PC-3 (cell line): Measurements from ENCODE around the gene SLC25A21. TPM values are rescaled to one million over a fixed set of nuclear protein-coding genes. Genes with fewer than 3 reads are reported as not detected.

Experiments
- ATAC-seq: fragments of 200-7000 bp; cut with Tn5 transposase; 2 replicates; pipeline ENCODE4 v1.9.1; 2020; ENCODE audit warnings: mild to moderate bottlenecking, moderate library complexity
- BruUV-seq: library from RNA; stranded (reverse); fragments of 400-500 nt; replicated peaks from 2 replicates; lab custom pipeline; 2021; lab: Mats Ljungman, UMichigan
- CTCF ChIA-PET: fragments of 300-600 bp; sonication (Branson Sonifier 250); formaldehyde crosslinking; loops from one replicate; lab custom pipeline; 2022; ENCODE audit warnings: antibody characterized with exemption; lab: Charles Lee
- POLR2A ChIA-PET: fragments of 300-600 bp; sonication (Branson Sonifier 250); formaldehyde crosslinking; loops from one replicate; lab custom pipeline; 2022; ENCODE audit warnings: antibody characterized with exemption; ENCODE audit not compliant: unreplicated experiment; lab: Charles Lee
- DNase-seq: peaks from one replicate; pipeline ENCODE4 v3.0.0-alpha.2; 2015
- H2AFZ ChIP-seq: fragments of 300-600 bp; sonication (generic); 2 replicates; pipeline ENCODE4 v1.6.0; 2016; ENCODE audit warnings: antibody characterized with exemption, low read length
- H3F3A ChIP-seq: fragments of 300-600 bp; sonication (generic); one replicate; pipeline ENCODE4 v1.6.0; 2017; ENCODE audit warnings: antibody characterized with exemption, low read length, control low read depth, mild to moderate bottlenecking; ENCODE audit not compliant: unreplicated experiment
- H3K27ac ChIP-seq: fragments of 300-600 bp; sonication (generic); 2 replicates; pipeline ENCODE4 v1.5.1; 2016; ENCODE audit warnings: mild to moderate bottlenecking, low read length
- H3K27me3 ChIP-seq: fragments of 300-600 bp; sonication (generic); 2 replicates; pipeline ENCODE4 v1.6.1; 2016; ENCODE audit warnings: low read length, mixed read lengths
- H3K36me3 ChIP-seq: fragments of 300-600 bp; sonication (generic); 2 replicates; pipeline ENCODE4 v1.6.1; 2016; ENCODE audit warnings: low read depth, mixed run types, low read length, mixed read lengths
- H3K4me1 ChIP-seq: fragments of 300-600 bp; sonication (generic); 2 replicates; pipeline ENCODE4 v1.5.1; 2016; ENCODE audit warnings: low read length; ENCODE audit not compliant: insufficient read depth
- H3K4me2 ChIP-seq: fragments of 300-600 bp; sonication (generic); 2 replicates; pipeline ENCODE4 v1.6.0; 2016; ENCODE audit warnings: low read length
- H3K4me3 ChIP-seq: fragments of 300-600 bp; sonication (generic); 2 replicates; pipeline ENCODE4 v1.5.1; 2016; ENCODE audit warnings: mild to moderate bottlenecking, low read length, mixed read lengths
- H3K79me2 ChIP-seq: fragments of 300-600 bp; sonication (generic); 2 replicates; pipeline ENCODE4 v1.6.1; 2017; ENCODE audit warnings: low read length, mixed read lengths
- H3K9ac ChIP-seq: fragments of 300-600 bp; sonication (generic); 2 replicates; pipeline ENCODE4 v1.6.0; 2016; ENCODE audit warnings: mild to moderate bottlenecking, low read length
- H3K9me2 ChIP-seq: fragments of 300-600 bp; sonication (generic); replicated peaks from 2 replicates; pipeline ENCODE4 v1.6.1; 2016; ENCODE audit warnings: mixed run types, low read length, mixed read lengths
- H3K9me3 ChIP-seq: fragments of 300-600 bp; sonication (generic); 2 replicates; pipeline ENCODE4 v1.6.1; 2016; ENCODE audit warnings: low read length, mixed read lengths
- H4K20me1 ChIP-seq: fragments of 300-600 bp; sonication (generic); 2 replicates; pipeline ENCODE4 v1.6.1; 2016; ENCODE audit warnings: low read length, mixed read lengths
- CTCF ChIP-seq: fragments of 300-600 bp; sonication (generic); conservative IDR thresholded peaks from 2 replicates; pipeline ENCODE4 v1.5.1; 2017; ENCODE audit warnings: antibody characterized with exemption, low read depth, mild to moderate bottlenecking, low read length
- EZH2 ChIP-seq: fragments of 300-600 bp; sonication (generic); IDR thresholded peaks from one replicate; pipeline ENCODE4 v1.6.1; 2017; ENCODE audit warnings: antibody characterized with exemption, mild to moderate bottlenecking, low read length; ENCODE audit not compliant: unreplicated experiment
- EZH2phosphoT487 ChIP-seq: fragments of 300-600 bp; sonication (generic); IDR thresholded peaks from 2 replicates; pipeline ENCODE4 v1.6.1; 2018; ENCODE audit warnings: mild to moderate bottlenecking, antibody characterized with exemption, low read length, borderline replicate concordance
- intact Hi-C: fragments of 100-400 bp; cut with micrococcal nuclease; formaldehyde crosslinking; loops from 2 replicates; pipeline ENCODE4 v1.9.0; 2023
- total RNA-seq: library from RNA; depleted of rRNA; stranded (reverse); fragments of >200 nt; gene quantifications from 2 replicates; pipeline ENCODE4 v1.2.3, GENCODE V29; 2014

SLC25A21 gene
- total RNA-seq, 1 experiment from 2014 or later, result 0.87 TPM

GRCh38 chr14:36665887-36666415, 506.5 kb downstream of the SLC25A21 start:
- ATAC-seq (peak; percentile 1), DNase-seq (peak; percentile 47)
- Histone ChIP-seq H3K4me1 (peaks cover 34% of the 10 kb centered on the region), H3K4me2 (peak overlapping the region; percentile 96), H4K20me1 (no peaks in the 10 kb centered on the region), H3K9me2 (no peaks in the 10 kb centered on the region), H3K9ac (peak overlapping the region; percentile 92), H3K36me3 (peaks cover 4% of the 10 kb centered on the region), H3K79me2 (peaks cover 87% of the 10 kb centered on the region), H3K9me3 (no peaks in the 10 kb centered on the region), H3K27me3 (no peaks in the 10 kb centered on the region), H2AFZ (peak overlapping the region; percentile 70), H3F3A (no peaks in the 10 kb centered on the region), H3K27ac (peak overlapping the region; percentile 77), H3K4me3 (peak overlapping the region; percentile 89)
- no TSS peak for BruUV-seq
- intact Hi-C loops, result loop anchor here (1.0 to 2.0 kb wide), 4 partner anchors 17 to 533 kb away; no protein-coding TSS in a partner anchor
- ChIA-PET CTCF (no interaction called here), POLR2A (no interaction called here)
- TF ChIP-seq CTCF (no peak), EZH2 (no peak), EZH2phosphoT487 (no peak)

GRCh38 chr14:36664322-36665193, 507.8 kb downstream of the SLC25A21 start:
- Histone ChIP-seq H3K9ac (peak overlapping the region; percentile 92), H3K79me2 (peaks cover 73% of the 10 kb centered on the region), H3K9me2 (no peaks in the 10 kb centered on the region), H3K4me2 (peak overlapping the region; percentile 96), H3F3A (no peaks in the 10 kb centered on the region), H4K20me1 (no peaks in the 10 kb centered on the region), H3K9me3 (no peaks in the 10 kb centered on the region), H3K27ac (peak overlapping the region; percentile 77), H3K4me3 (peak overlapping the region; percentile 89), H3K36me3 (0 out of 2 replicates have a peak, but pooled peaks cover 3% of the 10 kb centered on the region), H3K27me3 (no peaks in the 10 kb centered on the region), H3K4me1 (peaks cover 29% of the 10 kb centered on the region), H2AFZ (no peak overlapping the region)
- TF ChIP-seq EZH2, result no peak
- no peak for TF ChIP-seq EZH2phosphoT487
- no peak for TF ChIP-seq CTCF
- DNase-seq (peak; percentile 25), ATAC-seq (no peak)
- BruUV-seq, result TSS peak; percentile 18
- ChIA-PET POLR2A (interaction anchor here (0.9 kb wide), 1 partner anchor 128 kb away, joined by 29 read pairs; no protein-coding TSS in a partner anchor), CTCF (no interaction called here)
- intact Hi-C loops, result loop anchor here (1.0 to 5.0 kb wide), 4 partner anchors 36 to 534 kb away; no protein-coding TSS in a partner anchor
